ENCODE measurements around the gene ADCY2. TPM values are rescaled to one million over a fixed set of nuclear protein-coding genes. Genes with fewer than 3 reads are reported as not detected.

ADCY2 gene
- total RNA-seq, 4 donors from 2014 or later: 0.34 to 2.7 (median 1.5) TPM

DNA sequence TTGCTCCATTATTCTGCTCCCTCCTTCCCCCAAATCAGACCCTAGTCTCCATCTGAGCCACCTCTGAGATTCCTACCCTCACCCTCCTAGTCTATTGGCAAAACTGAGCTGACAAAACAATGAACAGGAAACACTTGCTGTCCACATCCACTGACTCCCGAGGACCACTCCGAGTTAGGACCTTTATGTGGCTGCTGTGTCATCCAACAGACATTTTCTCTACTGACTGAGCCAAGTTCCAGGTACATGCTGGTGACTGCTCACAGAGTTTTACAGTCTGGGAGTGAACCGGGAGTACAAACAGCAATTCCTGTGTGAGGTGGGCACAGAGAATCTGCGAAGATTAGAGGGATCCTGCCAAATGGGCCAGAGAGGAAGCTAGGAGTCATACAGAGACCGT, 415.8 kb downstream of the ADCY2 start:
- no peak for TF ChIP-seq CTCF (IDR thresholded peaks at IDR 0.05)
- TF ChIP-seq POLR2A (IDR thresholded peaks at IDR 0.05): no peak
- no peak for DNase-seq
- WGBS, 2 donors: 67 to 75% methylated on average over 5 of the region's 5 CpGs
- Histone ChIP-seq H3K27me3 (no peaks in the 10 kb centered on the region), H3K36me3 (no peaks in the 10 kb centered on the region), H3K27ac (no peak overlapping the region), H3K4me3 (replicated peaks in 1 of 3) (no peak overlapping the region), H3K4me1 (peaks cover 16 to 52% of the 10 kb centered on the region in 2 donors), H3K9me3 (no peaks in the 10 kb centered on the region)
- intact Hi-C loops (cut with DNase I): no loop called here

- Histone ChIP-seq H3K4me3 (replicated peaks in 1 of 3) (no peak overlapping the region), H3K4me1 (peaks cover 16 to 52% of the 10 kb centered on the region in 2 donors), H3K27me3 (no peaks in the 10 kb centered on the region), H3K9me3 (no peaks in the 10 kb centered on the region), H3K27ac (peak overlapping the region in 1 of 3 donors; percentile 20), H3K36me3 (no peaks in the 10 kb centered on the region)
- no peak for DNase-seq
- intact Hi-C loops (cut with DNase I): no loop called here
- no peak for TF ChIP-seq POLR2A (IDR thresholded peaks at IDR 0.05)
- no peak for TF ChIP-seq CTCF (IDR thresholded peaks at IDR 0.05)
- WGBS, 2 donors: 49 to 57% methylated on average over 2 of the region's 2 CpGs
Measured at GRCh38 chr5:7813007-7813406, 417.1 kb downstream of the ADCY2 start.

GRCh38 chr5:7813576-7813975, 417.6 kb downstream of the ADCY2 start:
- DNase-seq: no peak
- Histone ChIP-seq H3K4me1 (peaks cover 16 to 48% of the 10 kb centered on the region in 2 donors), H3K4me3 (replicated peaks in 1 of 3) (no peak overlapping the region), H3K36me3 (no peaks in the 10 kb centered on the region), H3K9me3 (no peaks in the 10 kb centered on the region), H3K27ac (peak overlapping the region in 1 of 3 donors; percentile 20), H3K27me3 (no peaks in the 10 kb centered on the region)
- intact Hi-C loops (cut with DNase I): no loop called here
- WGBS, 2 donors: 36 to 46% methylated on average over 3 of the region's 3 CpGs
- no peak for TF ChIP-seq CTCF (IDR thresholded peaks at IDR 0.05)
- no peak for TF ChIP-seq POLR2A (IDR thresholded peaks at IDR 0.05)

GRCh38 chr5:7814816-7815215, 418.9 kb downstream of the ADCY2 start:
- Histone ChIP-seq H3K27ac (no peak overlapping the region), H3K4me1 (peaks cover 14 to 36% of the 10 kb centered on the region in 2 donors), H3K27me3 (no peaks in the 10 kb centered on the region), H3K9me3 (no peaks in the 10 kb centered on the region), H3K4me3 (replicated peaks in 1 of 3) (no peak overlapping the region), H3K36me3 (no peaks in the 10 kb centered on the region)
- WGBS, 2 donors: 94 to 95% methylated on average over 10 of the region's 10 CpGs
- intact Hi-C loops (cut with DNase I): no loop called here
- no peak for TF ChIP-seq POLR2A (IDR thresholded peaks at IDR 0.05)
- TF ChIP-seq CTCF (IDR thresholded peaks at IDR 0.05): no peak
- no peak for DNase-seq

- Histone ChIP-seq H3K27me3 (no peaks in the 10 kb centered on the region), H3K9me3 (no peaks in the 10 kb centered on the region), H3K4me1 (peaks cover 8 to 31% of the 10 kb centered on the region in 2 donors), H3K36me3 (no peaks in the 10 kb centered on the region), H3K27ac (no peak overlapping the region), H3K4me3 (replicated peaks in 1 of 3) (no peak overlapping the region)
- DNase-seq: peak; percentile 81 to 87
- no peak for TF ChIP-seq POLR2A (IDR thresholded peaks at IDR 0.05)
- peak; percentile 56 to 94 (median 90) for TF ChIP-seq CTCF (IDR thresholded peaks at IDR 0.05)
- 15 to 16% methylated on average over 12 of the region's 12 CpGs for WGBS, 2 donors
- intact Hi-C loops (cut with DNase I): no loop called here
Measured at GRCh38 chr5:7815892-7816534, 420.1 kb downstream of the ADCY2 start.
